ENCODE results near the gene BIRC2.

BIRC2 gene

GRCh38 chr11:102402548-102402947 is 55.5 kb downstream of the BIRC2 start:
- no peak for DNase-seq

- DNase-seq, result no peak
These were observed 58.5 kb downstream of the BIRC2 start for GRCh38 chr11:102405501-102405900.

GRCh38 chr11:102406099-102406498 is 59.1 kb downstream of the BIRC2 start:
- DNase-seq, result no peak

- no peak for DNase-seq
These were observed 60.9 kb downstream of the BIRC2 start for GRCh38 chr11:102407901-102408300.

GRCh38 chr11:102408339-102408738 is 61.3 kb downstream of the BIRC2 start:
- no peak for DNase-seq

- no peak for DNase-seq
These were observed 63.4 kb downstream of the BIRC2 start for GRCh38 chr11:102410382-102410784.

GRCh38 chr11:102411142-102411541 is 64.1 kb downstream of the BIRC2 start:
- no peak for DNase-seq

- DNase-seq, result no peak
These were observed 66.5 kb downstream of the BIRC2 start for GRCh38 chr11:102413497-102413896.

- no peak for DNase-seq
These were observed 67.5 kb downstream of the BIRC2 start for GRCh38 chr11:102414559-102414958.

GRCh38 chr11:102415304-102415916 is 68.4 kb downstream of the BIRC2 start:
- DNase-seq, result no peak

GRCh38 chr11:102416976-102417375 is 70.0 kb downstream of the BIRC2 start:
- no peak for DNase-seq

- no peak for DNase-seq
These were observed 72.2 kb downstream of the BIRC2 start for GRCh38 chr11:102419181-102419580.

- no peak for DNase-seq
These were observed 73.5 kb downstream of the BIRC2 start for GRCh38 chr11:102420547-102420946.

- DNase-seq, result no peak
These were observed 74.2 kb downstream of the BIRC2 start for GRCh38 chr11:102421261-102421660.

- no peak for DNase-seq
These were observed 76.1 kb downstream of the BIRC2 start for GRCh38 chr11:102422817-102423712.

- DNase-seq, result no peak
These were observed 76.9 kb downstream of the BIRC2 start for GRCh38 chr11:102423936-102424335.

- DNase-seq, result no peak
These were observed 79.0 kb downstream of the BIRC2 start for GRCh38 chr11:102426000-102426399.

- no peak for DNase-seq
These were observed 79.6 kb downstream of the BIRC2 start for GRCh38 chr11:102426570-102426969.

- no peak for DNase-seq
These were observed 80.1 kb downstream of the BIRC2 start for GRCh38 chr11:102427068-102427467.
